BLaER1 (cell line): ENCODE data around the gene POU2F3.
"Not testable (repeated sequence)": the region's sequence is repeated elsewhere in the genome, so short reads cannot be mapped to it uniquely, and the experiment has no call there.

ENCODE experiments used
- H3K27ac ChIP-seq: shearing (Covaris generic); formaldehyde crosslinking; 2 replicates; pipeline ENCODE4 v1.8.1; 2022
- H3K27me3 ChIP-seq: shearing (Covaris generic); formaldehyde crosslinking; 2 replicates; pipeline ENCODE4 v1.8.1; 2022
- H3K36me3 ChIP-seq: shearing (Covaris generic); formaldehyde crosslinking; 2 replicates; pipeline ENCODE4 v1.8.1; 2022
- H3K4me1 ChIP-seq: shearing (Covaris generic); formaldehyde crosslinking; 2 replicates; pipeline ENCODE4 v1.8.1; 2022
- H3K4me2 ChIP-seq: shearing (Covaris generic); formaldehyde crosslinking; 2 replicates; pipeline ENCODE4 v1.8.1; 2022
- H3K4me3 ChIP-seq: shearing (Covaris generic); formaldehyde crosslinking; 2 replicates; pipeline ENCODE4 v1.8.1; 2022
- H3K9ac ChIP-seq: shearing (Covaris generic); formaldehyde crosslinking; 2 replicates; pipeline ENCODE4 v1.8.1; 2022
- H3K9me3 ChIP-seq: shearing (Covaris generic); formaldehyde crosslinking; 2 replicates; pipeline ENCODE4 v1.8.1; 2022
- H4K20me1 ChIP-seq: shearing (Covaris generic); formaldehyde crosslinking; 2 replicates; pipeline ENCODE4 v1.8.1; 2022
- Cebpa-rat ChIP-seq: shearing (Covaris generic); IDR thresholded peaks from 2 replicates; pipeline ENCODE4 v1.8.1; 2022

Gene POU2F3

GRCh38 chr11:120245434-120245833 is 5.5 kb downstream of the POU2F3 start:
- peaks cover 10% of the 10 kb centered on the region for H3K4me1 ChIP-seq
- no peak overlapping the region for H3K4me2 ChIP-seq

GRCh38 chr11:120248551-120249278 is 8.8 kb downstream of the POU2F3 start:
- Histone ChIP-seq H3K27ac (no peak overlapping the region), H3K4me1 (peaks cover 10% of the 10 kb centered on the region), H3K9me3 (no peaks in the 10 kb centered on the region), H3K4me3 (no peak overlapping the region), H3K4me2 (peak overlapping the region; percentile 51), H3K27me3 (no peaks in the 10 kb centered on the region), H3K9ac (no peak overlapping the region), H4K20me1 (no peaks in the 10 kb centered on the region), H3K36me3 (no peaks in the 10 kb centered on the region)
- no peak for TF ChIP-seq Cebpa-rat

More at GRCh38 chr11:120245434-120245833, 5.5 kb downstream of the POU2F3 start:
- H3K27ac ChIP-seq = no peak overlapping the region
- H3K9ac ChIP-seq = no peak overlapping the region
- no peaks in the 10 kb centered on the region for H3K9me3 ChIP-seq
- peaks cover 15% of the 10 kb centered on the region for H3K27me3 ChIP-seq
- H3K36me3 ChIP-seq = no peaks in the 10 kb centered on the region
- H3K4me3 ChIP-seq = no peak overlapping the region
- peaks cover 6% of the 10 kb centered on the region; the same call in 1 of the 2 replicates for H4K20me1 ChIP-seq
- no peak for TF ChIP-seq Cebpa-rat

GRCh38 chr11:120249279-120250262 is 9.6 kb downstream of the POU2F3 start:
- no peaks in the 10 kb centered on the region for H3K9me3 ChIP-seq
- no peak overlapping the region for H3K9ac ChIP-seq
- H3K4me1 ChIP-seq = peaks cover 10% of the 10 kb centered on the region
- peak overlapping the region; percentile 51; the same call in 1 of the 2 replicates for H3K4me2 ChIP-seq
- no peaks in the 10 kb centered on the region for H3K36me3 ChIP-seq
- TF ChIP-seq Cebpa-rat = no peak
- no peak overlapping the region for H3K27ac ChIP-seq
- no peak overlapping the region for H3K4me3 ChIP-seq
- no peaks in the 10 kb centered on the region for H4K20me1 ChIP-seq
- H3K27me3 ChIP-seq = no peaks in the 10 kb centered on the region

- not testable (repeated sequence) for H3K27me3 ChIP-seq, H3K9me3 ChIP-seq, H3K36me3 ChIP-seq, H4K20me1 ChIP-seq, H3K4me2 ChIP-seq, H3K27ac ChIP-seq, H3K9ac ChIP-seq, H3K4me3 ChIP-seq
- peaks cover 17% of the 10 kb centered on the region for H3K4me1 ChIP-seq
Observed at GRCh38 chr11:120253377-120253776, 13.4 kb downstream of the POU2F3 start.

- no peaks in the 10 kb centered on the region for H4K20me1 ChIP-seq
- H3K4me3 ChIP-seq = no peak overlapping the region
- H3K9ac ChIP-seq = no peak overlapping the region
- peak overlapping the region; percentile 12; the same call in 1 of the 2 replicates for H3K4me2 ChIP-seq
- no peaks in the 10 kb centered on the region for H3K36me3 ChIP-seq
- no peak overlapping the region for H3K27ac ChIP-seq
- peaks cover 9% of the 10 kb centered on the region for H3K4me1 ChIP-seq
- peaks cover 10% of the 10 kb centered on the region; the same call in 1 of the 2 replicates for H3K27me3 ChIP-seq
- TF ChIP-seq Cebpa-rat = no peak
- H3K9me3 ChIP-seq = no peaks in the 10 kb centered on the region
Observed at GRCh38 chr11:120254788-120255518, 15.0 kb downstream of the POU2F3 start.

GRCh38 chr11:120255519-120255866 is 15.6 kb downstream of the POU2F3 start:
- H3K9me3 ChIP-seq = no peaks in the 10 kb centered on the region
- no peak overlapping the region for H3K4me3 ChIP-seq
- no peaks in the 10 kb centered on the region for H3K36me3 ChIP-seq
- no peak for TF ChIP-seq Cebpa-rat
- peaks cover 10% of the 10 kb centered on the region; the same call in 1 of the 2 replicates for H3K27me3 ChIP-seq
- no peak overlapping the region for H3K9ac ChIP-seq
- no peak overlapping the region; the same call in 1 of the 2 replicates for H3K4me2 ChIP-seq
- H3K27ac ChIP-seq = no peak overlapping the region
- peaks cover 9% of the 10 kb centered on the region for H3K4me1 ChIP-seq
- H4K20me1 ChIP-seq = no peaks in the 10 kb centered on the region

GRCh38 chr11:120256178-120256577 is 16.2 kb downstream of the POU2F3 start:
- Histone ChIP-seq H3K4me3 (no peak overlapping the region), H3K4me2 (no peak overlapping the region), H3K36me3 (no peaks in the 10 kb centered on the region), H3K4me1 (peaks cover 9% of the 10 kb centered on the region), H3K9me3 (no peaks in the 10 kb centered on the region), H3K27ac (no peak overlapping the region), H4K20me1 (no peaks in the 10 kb centered on the region), H3K27me3 (peaks cover 10% of the 10 kb centered on the region; the same call in 1 of the 2 replicates), H3K9ac (no peak overlapping the region)
- TF ChIP-seq Cebpa-rat = no peak

- Histone ChIP-seq H3K4me2 (no peak overlapping the region), H3K9ac (no peak overlapping the region), H3K9me3 (no peaks in the 10 kb centered on the region), H3K27me3 (peaks cover 10% of the 10 kb centered on the region; the same call in 1 of the 2 replicates), H4K20me1 (no peaks in the 10 kb centered on the region), H3K4me1 (peaks cover 9% of the 10 kb centered on the region), H3K4me3 (no peak overlapping the region), H3K36me3 (no peaks in the 10 kb centered on the region), H3K27ac (no peak overlapping the region)
- TF ChIP-seq Cebpa-rat = no peak
Observed at GRCh38 chr11:120256779-120257178, 16.8 kb downstream of the POU2F3 start.

- Histone ChIP-seq H3K4me1 (peaks cover 9% of the 10 kb centered on the region), H4K20me1 (no peaks in the 10 kb centered on the region), H3K27ac (no peak overlapping the region), H3K9me3 (no peaks in the 10 kb centered on the region), H3K27me3 (peaks cover 10% of the 10 kb centered on the region; the same call in 1 of the 2 replicates), H3K36me3 (no peaks in the 10 kb centered on the region), H3K9ac (no peak overlapping the region), H3K4me2 (no peak overlapping the region), H3K4me3 (no peak overlapping the region)
- TF ChIP-seq Cebpa-rat = no peak
Observed at GRCh38 chr11:120257346-120257745, 17.4 kb downstream of the POU2F3 start.
